ENCODE measurements around the gene C8A. TPM values are rescaled to one million over a fixed set of nuclear protein-coding genes. Genes with fewer than 3 reads are reported as not detected.

C8A gene
- total RNA-seq, 1 donor from 2014 or later = not detected

- no peaks in the 10 kb centered on the region for H3K9me3 Mint-ChIP-seq (ENCODE audit: unreplicated experiment)
These were observed 39.4 kb downstream of the C8A start for GRCh38 chr1:56894014-56894413.

GRCh38 chr1:56897150-56898004 lies 42.8 kb downstream of the C8A start:
- no peaks in the 10 kb centered on the region for H3K9me3 Mint-ChIP-seq (ENCODE audit: unreplicated experiment)
- no peaks in the 10 kb centered on the region for H3K36me3 Mint-ChIP-seq (ENCODE audit: unreplicated experiment)
- H3K27me3 Mint-ChIP-seq (ENCODE audit: unreplicated experiment) = peaks cover 14% of the 10 kb centered on the region
- no peak for TF ChIP-seq CTCF (IDR thresholded peaks at IDR 0.05)
- DNase-seq (ENCODE audit: extremely low spot score, unreplicated experiment) = no peak
- H3K4me3 Mint-ChIP-seq (ENCODE audit: unreplicated experiment) = no peak overlapping the region
- no peak overlapping the region for H3K27ac Mint-ChIP-seq (ENCODE audit: unreplicated experiment)
- H3K4me1 Mint-ChIP-seq (ENCODE audit: unreplicated experiment) = no peaks in the 10 kb centered on the region

More at GRCh38 chr1:56894014-56894413, 39.4 kb downstream of the C8A start:
- DNase-seq (ENCODE audit: extremely low spot score, unreplicated experiment) = no peak
- Mint-ChIP-seq H3K4me1 (ENCODE audit: unreplicated experiment) (no peaks in the 10 kb centered on the region), H3K4me3 (ENCODE audit: unreplicated experiment) (no peak overlapping the region), H3K27me3 (ENCODE audit: unreplicated experiment) (no peaks in the 10 kb centered on the region), H3K27ac (ENCODE audit: unreplicated experiment) (no peak overlapping the region), H3K36me3 (ENCODE audit: unreplicated experiment) (no peaks in the 10 kb centered on the region)
- no peak for TF ChIP-seq CTCF (IDR thresholded peaks at IDR 0.05)

GRCh38 chr1:56898005-56898373 lies 43.4 kb downstream of the C8A start:
- Mint-ChIP-seq H3K9me3 (ENCODE audit: unreplicated experiment) (no peaks in the 10 kb centered on the region), H3K4me3 (ENCODE audit: unreplicated experiment) (no peak overlapping the region), H3K4me1 (ENCODE audit: unreplicated experiment) (no peaks in the 10 kb centered on the region), H3K27ac (ENCODE audit: unreplicated experiment) (no peak overlapping the region), H3K36me3 (ENCODE audit: unreplicated experiment) (no peaks in the 10 kb centered on the region), H3K27me3 (ENCODE audit: unreplicated experiment) (peaks cover 18% of the 10 kb centered on the region)
- no peak for TF ChIP-seq CTCF (IDR thresholded peaks at IDR 0.05)
- no peak for DNase-seq (ENCODE audit: extremely low spot score, unreplicated experiment)

GRCh38 chr1:56898879-56899278 lies 44.3 kb downstream of the C8A start:
- Mint-ChIP-seq H3K4me3 (ENCODE audit: unreplicated experiment) (no peak overlapping the region), H3K36me3 (ENCODE audit: unreplicated experiment) (no peaks in the 10 kb centered on the region), H3K9me3 (ENCODE audit: unreplicated experiment) (no peaks in the 10 kb centered on the region), H3K27me3 (ENCODE audit: unreplicated experiment) (peaks cover 18% of the 10 kb centered on the region), H3K4me1 (ENCODE audit: unreplicated experiment) (no peaks in the 10 kb centered on the region), H3K27ac (ENCODE audit: unreplicated experiment) (no peak overlapping the region)
- no peak for TF ChIP-seq CTCF (IDR thresholded peaks at IDR 0.05)
- DNase-seq (ENCODE audit: extremely low spot score, unreplicated experiment) = no peak

GRCh38 chr1:56901716-56902115 lies 47.1 kb downstream of the C8A start:
- no peaks in the 10 kb centered on the region for H3K36me3 Mint-ChIP-seq (ENCODE audit: unreplicated experiment)
- H3K4me3 Mint-ChIP-seq (ENCODE audit: unreplicated experiment) = no peak overlapping the region
- no peak for TF ChIP-seq CTCF (IDR thresholded peaks at IDR 0.05)
- DNase-seq (ENCODE audit: extremely low spot score, unreplicated experiment) = no peak
- H3K4me1 Mint-ChIP-seq (ENCODE audit: unreplicated experiment) = no peaks in the 10 kb centered on the region
- H3K27me3 Mint-ChIP-seq (ENCODE audit: unreplicated experiment) = peaks cover 21% of the 10 kb centered on the region
- H3K27ac Mint-ChIP-seq (ENCODE audit: unreplicated experiment) = no peak overlapping the region
- H3K9me3 Mint-ChIP-seq (ENCODE audit: unreplicated experiment) = no peaks in the 10 kb centered on the region
